SK-N-MC (cell line): ENCODE data around the gene ARCN1.

Experiments used
- DNase-seq: peaks from one replicate; pipeline ENCODE4 v3.0.0-alpha.2; 2011; ENCODE audit warnings: low read depth, low spot score
- H3K27ac ChIP-seq: fragments of 200-600 bp; sonication (generic); 2 replicates; pipeline ENCODE4 v1.5.1; 2016; ENCODE audit warnings: mixed run types
- H3K36me3 ChIP-seq: fragments of 200-600 bp; sonication (generic); 2 replicates; pipeline ENCODE4 v1.6.1; 2017; ENCODE audit warnings: antibody characterized with exemption, low read length, mixed read lengths; ENCODE audit not compliant: insufficient read depth
- H3K4me3 ChIP-seq: fragments of 200-600 bp; sonication (generic); 2 replicates; pipeline ENCODE4 v1.5.1; 2016
- H3K9ac ChIP-seq: fragments of 200-600 bp; sonication (generic); 2 replicates; pipeline ENCODE4 v1.8.0; 2017; ENCODE audit warnings: mixed run types, mixed read lengths; ENCODE audit not compliant: insufficient read length
- H3K9me3 ChIP-seq: fragments of 200-600 bp; sonication (generic); 2 replicates; pipeline ENCODE4 v1.6.1; 2017; ENCODE audit warnings: low read depth, mild to moderate bottlenecking, antibody characterized with exemption, low read length, moderate library complexity, mixed read lengths
- EZH2 ChIP-seq: fragments of 200-600 bp; sonication (generic); IDR thresholded peaks from one replicate; pipeline ENCODE4 v1.6.1; 2017; ENCODE audit warnings: antibody characterized with exemption
- FOXP2 ChIP-seq: optimal IDR thresholded peaks from 2 replicates; pipeline ENCODE3; 2011; ENCODE audit warnings: mild to moderate bottlenecking, moderate library complexity; ENCODE audit not compliant: insufficient read depth; ENCODE audit errors: extremely low read length, control extremely low read depth
- POLR2AphosphoS5 ChIP-seq: IDR thresholded peaks from 2 replicates; pipeline ENCODE4 v1.6.1; 2012; ENCODE audit warnings: mild to moderate bottlenecking, low read depth, low read length, borderline replicate concordance

The ARCN1 gene

GRCh38 chr11:118643995-118644345 is 71.8 kb downstream of the ARCN1 start:
- Histone ChIP-seq H3K27ac (no peak overlapping the region), H3K4me3 (no peak overlapping the region), H3K9me3 (no peaks in the 10 kb centered on the region), H3K9ac (no peak overlapping the region), H3K36me3 (peaks cover 11% of the 10 kb centered on the region; the same call in 1 of the 2 replicates)
- TF ChIP-seq POLR2AphosphoS5, result no peak
- TF ChIP-seq EZH2, result no peak
- TF ChIP-seq FOXP2, result no peak
- no peak for DNase-seq

DNA sequence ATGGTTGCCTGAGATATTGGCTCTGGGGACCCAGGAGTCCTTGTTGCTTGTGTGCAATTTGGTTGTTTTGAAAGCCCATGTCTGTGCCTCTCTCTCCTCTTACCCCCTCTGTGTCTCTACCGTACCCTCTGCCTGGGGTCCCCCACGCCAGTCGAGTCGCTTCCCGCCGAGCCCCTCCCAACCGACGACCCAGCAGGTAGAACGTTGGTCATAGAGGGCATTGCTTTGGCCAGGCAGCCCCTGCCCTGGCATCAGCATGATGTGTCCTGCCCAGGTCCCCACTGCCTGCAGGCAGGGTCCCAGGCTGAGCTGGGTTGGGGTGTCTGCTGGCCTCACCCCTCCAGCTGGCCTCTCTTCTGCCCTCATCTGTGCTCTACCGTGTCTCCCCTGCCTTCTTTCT is 72.3 kb downstream of the ARCN1 start:
- DNase-seq, result no peak
- Histone ChIP-seq H3K4me3 (no peak overlapping the region), H3K27ac (no peak overlapping the region), H3K9ac (no peak overlapping the region), H3K36me3 (peaks cover 11% of the 10 kb centered on the region; the same call in 1 of the 2 replicates), H3K9me3 (no peaks in the 10 kb centered on the region)
- TF ChIP-seq POLR2AphosphoS5 (no peak), FOXP2 (no peak), EZH2 (no peak)

GRCh38 chr11:118645066-118645715 is 73.0 kb downstream of the ARCN1 start:
- Histone ChIP-seq H3K4me3 (no peak overlapping the region), H3K9me3 (no peaks in the 10 kb centered on the region), H3K36me3 (peaks cover 13% of the 10 kb centered on the region; the same call in 1 of the 2 replicates), H3K9ac (no peak overlapping the region), H3K27ac (no peak overlapping the region)
- DNase-seq, result no peak
- TF ChIP-seq FOXP2 (no peak), POLR2AphosphoS5 (no peak), EZH2 (no peak)

GRCh38 chr11:118646393-118646792 is 74.2 kb downstream of the ARCN1 start:
- Histone ChIP-seq H3K9me3 (no peaks in the 10 kb centered on the region), H3K36me3 (peaks cover 22% of the 10 kb centered on the region; the same call in 1 of the 2 replicates), H3K27ac (no peak overlapping the region), H3K4me3 (no peak overlapping the region), H3K9ac (no peak overlapping the region)
- no peak for DNase-seq
- TF ChIP-seq FOXP2 (no peak), EZH2 (no peak), POLR2AphosphoS5 (no peak)

DNA sequence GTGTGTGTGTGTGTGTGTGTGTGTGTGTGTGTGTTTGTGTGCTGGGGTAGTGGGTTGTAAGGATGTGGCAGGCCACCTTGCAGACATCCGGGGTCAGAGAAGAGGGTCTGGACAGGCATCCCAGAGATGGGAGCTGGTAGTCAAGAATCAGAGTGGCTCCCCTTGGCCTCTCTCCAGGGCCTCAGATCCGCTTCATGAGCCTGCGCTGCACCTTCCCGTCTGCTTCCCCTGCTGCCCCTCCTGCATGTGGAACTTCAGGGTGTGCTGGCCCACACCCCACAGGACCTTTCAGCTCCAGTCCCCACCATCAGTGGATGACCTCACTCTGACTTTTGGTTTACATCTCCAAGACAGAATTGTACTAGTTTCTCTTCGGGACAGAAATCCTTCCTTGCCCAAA is 76.1 kb downstream of the ARCN1 start:
- DNase-seq, result no peak
- H3K9ac ChIP-seq, result no peak overlapping the region
- no peak overlapping the region for H3K27ac ChIP-seq
- H3K9me3 ChIP-seq, result no peaks in the 10 kb centered on the region
- H3K36me3 ChIP-seq, result peaks cover 18% of the 10 kb centered on the region; the same call in 1 of the 2 replicates
- TF ChIP-seq FOXP2 (no peak), POLR2AphosphoS5 (no peak), EZH2 (no peak)
- H3K4me3 ChIP-seq, result no peak overlapping the region

GRCh38 chr11:118649941-118650340 is 77.7 kb downstream of the ARCN1 start:
- Histone ChIP-seq H3K9ac (no peak overlapping the region), H3K27ac (no peak overlapping the region), H3K36me3 (peaks cover 17% of the 10 kb centered on the region; the same call in 1 of the 2 replicates), H3K9me3 (no peaks in the 10 kb centered on the region), H3K4me3 (no peak overlapping the region)
- DNase-seq, result no peak
- TF ChIP-seq FOXP2 (no peak), EZH2 (no peak), POLR2AphosphoS5 (no peak)

GRCh38 chr11:118650366-118650765 is 78.2 kb downstream of the ARCN1 start:
- no peak overlapping the region for H3K4me3 ChIP-seq
- no peaks in the 10 kb centered on the region for H3K9me3 ChIP-seq
- no peak overlapping the region for H3K27ac ChIP-seq
- no peak for TF ChIP-seq POLR2AphosphoS5
- no peak for TF ChIP-seq EZH2
- no peak for TF ChIP-seq FOXP2
- no peak overlapping the region for H3K9ac ChIP-seq
- H3K36me3 ChIP-seq, result peaks cover 15% of the 10 kb centered on the region; the same call in 1 of the 2 replicates
- DNase-seq, result no peak

GRCh38 chr11:118651820-118652219 is 79.6 kb downstream of the ARCN1 start:
- no peak for DNase-seq
- no peak for TF ChIP-seq POLR2AphosphoS5
- TF ChIP-seq FOXP2, result no peak
- Histone ChIP-seq H3K4me3 (no peak overlapping the region), H3K36me3 (peaks cover 11% of the 10 kb centered on the region; the same call in 1 of the 2 replicates), H3K27ac (no peak overlapping the region), H3K9ac (no peak overlapping the region), H3K9me3 (no peaks in the 10 kb centered on the region)
